Retina (tissue), 1 donor: ENCODE measurements around the gene CCDC28A.

Source experiments
- DNase-seq: peaks from one replicate; pipeline ENCODE4 v3.0.0-alpha.2; 2016

CCDC28A gene

GRCh38 chr6:138796771-138797170 lies 23.2 kb downstream of the CCDC28A start:
- no peak for DNase-seq

DNA sequence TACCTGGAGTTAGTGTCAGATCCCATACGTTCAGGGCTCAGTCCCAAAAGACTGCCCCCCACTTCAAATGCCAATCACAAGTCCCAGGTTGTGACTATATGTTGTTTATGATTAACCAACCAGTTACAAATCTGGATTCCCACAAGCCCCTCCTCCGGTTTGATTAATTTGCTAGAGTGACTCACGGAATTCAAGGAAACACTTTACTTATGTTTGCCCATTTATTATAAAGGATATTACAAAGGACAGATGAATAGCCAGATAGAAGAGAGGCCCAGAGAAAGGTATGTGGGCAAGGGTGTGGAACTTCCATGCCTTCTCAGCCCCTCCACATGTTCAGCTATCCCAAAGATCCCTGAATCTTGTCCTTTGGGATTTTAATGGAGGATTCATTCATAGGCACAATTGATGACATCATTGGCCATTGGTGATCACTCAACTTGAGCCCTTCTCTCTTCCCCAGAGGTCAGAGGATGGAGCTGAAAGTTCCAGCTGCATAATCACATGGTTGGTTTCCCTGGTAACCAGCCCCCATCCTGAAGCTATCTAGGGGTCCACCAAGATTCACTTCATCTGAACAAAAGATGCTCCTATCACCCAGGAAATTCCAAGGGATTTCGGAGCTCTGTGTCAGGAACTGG lies 24.4 kb downstream of the CCDC28A start:
- DNase-seq, result no peak

DNA sequence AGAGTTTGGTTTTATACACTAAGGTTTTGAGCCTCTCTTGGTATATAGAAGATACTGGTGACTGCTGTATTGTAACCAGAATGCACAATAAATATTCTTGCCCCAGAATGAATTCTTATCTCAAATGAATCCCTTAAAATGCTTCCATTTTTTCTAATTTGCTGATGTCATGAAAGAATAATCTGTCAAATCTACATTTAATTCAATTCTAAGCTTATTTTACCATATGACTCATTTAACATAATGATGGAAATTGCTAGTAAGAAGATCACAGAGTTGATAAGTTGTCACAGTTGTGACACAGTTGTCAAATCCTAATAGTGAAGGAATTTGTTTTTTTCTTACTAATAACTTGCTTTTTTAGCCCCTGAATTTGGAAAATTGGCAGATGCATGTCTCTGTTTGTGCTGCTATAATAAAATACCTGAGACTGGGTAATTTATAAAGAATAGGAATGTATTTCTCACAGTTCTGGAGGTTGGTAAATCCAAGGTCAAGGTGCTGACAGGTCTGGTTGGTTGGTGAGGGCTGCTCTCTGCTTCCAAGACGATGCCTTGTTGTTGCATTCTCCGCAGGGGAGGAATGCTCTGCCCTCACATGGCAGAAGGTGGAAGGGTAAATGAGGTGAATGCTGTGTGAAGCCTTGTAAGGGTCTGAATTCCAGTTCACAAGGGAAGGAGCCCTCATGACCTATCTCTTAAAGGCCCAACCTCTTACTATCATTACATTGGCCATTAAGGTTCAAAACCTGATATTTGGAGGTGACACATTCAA lies 27.0 kb downstream of the CCDC28A start:
- DNase-seq, result no peak

DNA sequence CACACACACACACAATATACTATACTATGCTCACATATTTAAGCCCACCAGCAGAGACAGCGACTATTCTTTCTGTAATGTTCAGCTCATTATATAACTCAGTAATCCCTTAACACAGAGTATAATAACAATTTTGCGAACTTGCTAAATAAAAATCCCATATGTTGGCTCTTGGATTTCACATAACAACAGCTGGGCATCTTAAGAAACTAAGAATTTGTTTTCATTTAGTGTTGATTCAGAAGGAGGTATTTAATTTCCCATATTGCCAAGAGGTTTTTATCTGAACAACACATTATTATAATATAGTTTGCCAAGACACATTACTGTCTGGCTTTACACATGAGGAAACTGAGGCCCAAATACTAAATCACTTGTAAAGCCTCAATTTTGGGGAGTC lies 29.8 kb downstream of the CCDC28A start:
- no peak for DNase-seq

GRCh38 chr6:138803861-138804260 lies 30.3 kb downstream of the CCDC28A start:
- DNase-seq, result no peak

DNA sequence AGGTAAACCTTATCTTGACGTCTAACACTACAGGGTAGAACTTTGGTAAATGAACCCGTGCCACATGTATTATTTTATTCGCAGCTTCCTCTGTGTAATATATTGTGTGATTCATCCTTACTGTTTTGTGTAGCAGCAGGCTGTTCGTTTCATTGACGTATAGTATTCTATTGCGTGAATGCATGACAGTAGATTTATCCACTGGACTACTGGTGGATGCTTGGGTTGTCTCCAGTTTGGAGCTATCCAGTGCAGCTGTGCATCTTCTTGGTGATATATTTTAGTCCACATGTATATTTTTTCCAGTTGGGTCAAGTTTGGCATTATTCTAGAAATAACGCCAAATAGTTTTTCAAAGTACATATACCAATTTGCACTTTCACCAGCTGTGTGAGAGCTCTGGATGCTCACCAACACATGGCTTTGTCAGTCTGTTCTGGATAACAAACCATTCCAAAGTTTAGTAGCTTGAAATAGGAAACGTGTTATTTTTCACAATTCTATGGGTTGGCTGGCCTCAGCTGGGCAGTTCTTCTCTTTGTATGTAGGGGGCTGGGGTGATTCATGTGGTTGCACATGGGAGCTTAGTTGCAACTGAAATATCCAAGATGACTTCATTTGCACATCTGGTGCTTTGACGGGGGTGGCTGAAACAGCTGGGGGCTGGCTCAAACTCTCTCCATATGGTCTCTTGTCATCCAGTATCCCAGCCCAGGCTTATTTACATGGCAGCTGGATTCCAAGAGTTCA lies 31.6 kb downstream of the CCDC28A start:
- DNase-seq, result no peak

DNA sequence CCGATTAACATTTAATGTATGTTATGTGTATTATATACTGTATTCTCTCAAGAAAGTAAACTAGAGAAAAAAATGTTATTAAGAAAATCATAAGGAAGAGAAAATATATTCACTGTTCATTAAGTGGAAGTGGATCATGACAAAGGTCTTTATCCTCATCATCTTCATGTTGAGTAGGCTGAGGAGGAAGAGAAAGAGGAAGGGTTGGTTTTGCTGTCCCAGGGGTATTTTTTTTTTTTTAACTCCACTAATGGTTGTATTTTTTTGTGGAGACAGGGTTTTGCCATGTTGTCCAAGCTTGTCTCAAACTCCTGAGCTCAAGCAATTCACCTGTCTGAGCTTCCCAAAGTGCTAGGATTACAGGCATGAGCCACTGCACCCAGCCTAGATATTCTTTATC lies 33.3 kb downstream of the CCDC28A start:
- DNase-seq, result no peak

GRCh38 chr6:138809677-138810076 lies 36.1 kb downstream of the CCDC28A start:
- no peak for DNase-seq

DNA sequence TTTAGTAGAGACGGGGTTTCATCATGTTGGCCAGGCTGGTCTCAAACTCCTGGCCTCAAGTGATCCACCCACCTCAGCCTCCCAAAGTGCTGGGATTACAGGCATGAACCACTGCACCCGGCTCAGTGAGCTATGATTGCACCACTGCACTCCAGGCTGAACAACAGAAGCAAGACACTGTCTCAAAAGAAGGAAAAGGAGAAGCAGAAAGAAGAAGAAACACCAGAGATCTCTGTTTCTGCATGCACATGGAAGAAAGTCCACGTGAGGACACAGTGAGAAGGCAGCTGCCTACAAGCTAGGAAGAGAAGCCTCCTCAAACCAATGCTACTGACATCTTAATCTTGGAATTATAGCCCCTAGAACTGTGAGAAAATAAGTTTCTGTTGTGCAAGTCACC lies 38.3 kb downstream of the CCDC28A start:
- DNase-seq, result no peak

DNA sequence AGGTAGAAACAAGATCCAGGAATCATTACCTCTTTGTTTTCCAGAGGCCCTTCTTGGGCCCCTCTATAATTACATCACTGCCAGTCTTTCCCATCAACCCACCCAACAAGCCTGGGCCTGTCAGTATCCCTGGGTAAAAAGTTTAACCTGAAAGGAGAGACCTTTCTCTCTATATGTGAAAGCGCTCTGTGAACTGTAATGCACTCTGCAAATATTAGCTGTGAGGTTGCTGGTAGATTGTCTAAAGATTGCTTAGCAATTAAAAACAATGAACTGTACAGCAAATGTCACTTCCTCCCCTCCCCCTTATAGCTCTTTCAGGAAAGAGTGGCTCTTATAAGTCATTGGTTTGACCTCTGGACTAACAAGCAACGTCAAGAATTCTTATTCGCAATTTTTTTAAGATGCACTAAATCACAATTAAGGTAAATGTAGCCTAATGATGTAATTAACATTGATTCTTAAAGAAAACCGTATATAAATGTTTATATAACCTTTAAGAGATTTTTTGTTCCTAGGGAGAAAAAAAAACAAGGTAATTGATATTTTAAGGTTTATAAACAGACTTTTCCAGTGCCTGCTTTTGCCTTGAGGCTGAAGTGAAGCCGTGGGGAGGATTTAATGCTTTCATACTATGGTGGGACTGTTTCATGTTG lies 40.7 kb downstream of the CCDC28A start:
- no peak for DNase-seq

GRCh38 chr6:138815221-138815620 lies 41.7 kb downstream of the CCDC28A start:
- no peak for DNase-seq

DNA sequence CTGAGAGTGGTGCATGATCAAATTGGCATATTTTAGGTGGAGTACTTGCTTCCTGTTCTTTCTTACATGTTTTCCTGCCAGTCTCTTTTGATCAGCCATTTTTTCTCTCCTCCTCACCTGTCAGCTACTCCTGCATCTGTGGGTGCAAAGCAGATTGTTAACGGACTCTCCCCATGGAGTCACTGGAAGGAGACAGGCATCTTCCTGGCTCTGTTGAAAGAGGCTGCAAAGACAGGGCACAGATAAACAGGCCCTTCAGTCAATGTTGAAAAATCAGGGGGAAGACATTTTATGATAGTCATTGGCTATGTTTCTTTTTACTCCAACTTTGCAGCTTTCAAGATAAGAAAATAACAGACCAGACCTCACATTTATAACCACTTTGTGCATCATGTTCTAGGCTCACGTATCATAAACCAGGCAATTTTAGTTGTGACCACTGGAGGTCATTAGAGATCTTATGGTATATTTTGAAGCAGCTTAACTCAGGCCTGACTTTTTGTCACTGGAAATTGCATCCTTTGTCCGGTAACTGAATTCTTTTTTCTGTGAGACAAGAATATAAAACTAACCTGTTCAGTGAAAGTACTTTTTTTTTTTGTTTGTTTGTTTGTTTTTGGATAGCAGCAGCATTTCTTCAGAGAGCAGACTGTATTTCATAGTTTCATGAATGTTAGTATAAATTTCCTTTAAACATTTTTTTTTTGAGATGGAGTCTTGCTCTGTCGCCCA lies 42.4 kb downstream of the CCDC28A start:
- DNase-seq, result peak; percentile 54

DNA sequence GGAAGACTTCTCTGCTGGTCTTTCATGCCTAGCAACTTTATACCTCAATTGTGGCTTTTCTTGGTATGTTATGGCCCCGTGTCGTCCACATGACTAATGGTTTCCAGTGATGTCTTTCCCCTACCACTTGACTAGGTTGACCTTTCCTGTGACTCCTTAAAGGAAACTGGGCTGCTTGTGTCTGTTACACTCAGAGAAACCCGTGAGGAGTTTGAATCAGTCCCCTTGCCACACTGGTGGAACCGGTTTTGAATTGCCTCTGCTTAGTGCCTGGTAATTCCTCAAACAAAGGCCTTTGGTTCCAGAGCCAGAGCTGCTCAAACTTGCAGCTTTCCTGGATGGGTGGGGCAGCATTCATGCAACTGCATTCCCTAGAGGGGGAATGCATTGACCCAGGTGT lies 44.2 kb downstream of the CCDC28A start:
- DNase-seq, result no peak

DNA sequence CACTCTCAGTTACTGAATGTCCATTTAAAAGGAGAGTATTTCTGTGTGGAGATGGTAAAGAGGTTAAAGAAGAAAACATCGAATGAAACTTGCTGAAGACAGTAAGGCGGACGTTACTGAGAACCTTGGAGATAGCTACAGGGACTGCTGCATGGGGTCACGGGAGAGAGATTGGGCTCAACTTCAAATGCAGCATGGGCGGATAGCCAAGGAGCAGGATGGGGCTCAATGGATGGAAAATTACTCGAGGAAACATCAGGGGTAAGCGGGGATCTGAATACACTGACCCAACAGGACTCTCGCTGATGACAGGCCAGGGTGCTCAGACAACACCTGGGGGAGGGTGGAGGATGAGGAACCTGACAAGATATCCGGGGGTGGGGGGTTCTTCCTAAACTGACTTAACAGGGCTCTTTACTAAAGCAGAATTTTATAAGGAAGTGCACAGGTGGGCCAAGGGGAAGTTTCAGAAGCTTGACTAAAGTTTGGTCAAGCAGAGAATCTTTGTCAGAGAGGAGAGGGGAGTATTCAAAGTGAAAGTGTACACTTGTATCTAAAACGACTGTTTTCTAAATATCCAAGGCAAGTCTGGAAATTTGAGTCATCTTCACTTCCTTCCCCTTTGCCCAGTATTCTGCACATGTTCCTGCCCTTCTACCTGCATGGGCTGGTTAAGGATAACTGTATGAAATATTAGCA lies 45.1 kb downstream of the CCDC28A start:
- DNase-seq, result no peak

GRCh38 chr6:138821519-138821918 lies 48.0 kb downstream of the CCDC28A start:
- no peak for DNase-seq

DNA sequence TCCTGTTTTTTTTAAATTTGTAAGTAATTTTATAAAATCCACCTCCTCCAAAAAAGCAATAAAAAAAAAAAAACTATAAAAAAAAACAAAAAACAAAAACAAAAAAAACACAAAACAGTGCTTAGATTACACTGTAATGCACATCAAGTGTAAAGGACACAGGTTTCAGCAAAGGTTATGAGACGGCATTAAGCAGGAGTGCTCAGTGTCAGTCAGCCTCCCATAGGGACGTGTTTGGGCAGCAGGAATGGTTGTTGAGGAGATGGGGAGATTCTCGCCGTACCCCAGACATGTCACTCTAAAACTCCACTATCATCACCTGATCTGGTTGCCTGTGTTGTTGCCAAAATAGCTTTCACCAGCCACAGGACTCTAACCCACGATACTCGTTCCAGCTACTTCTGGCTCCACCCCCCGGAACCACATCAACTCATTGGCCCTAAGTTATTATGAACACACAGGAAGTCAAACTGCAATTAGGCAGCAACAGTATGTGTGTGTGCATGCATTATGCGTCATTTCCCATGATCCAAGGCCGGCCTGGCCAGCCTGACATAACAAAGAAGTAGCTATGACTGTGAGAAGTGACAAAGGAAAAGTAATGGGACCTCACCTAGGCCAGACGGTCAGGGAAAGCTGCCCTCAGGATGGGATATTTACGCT lies 51.0 kb downstream of the CCDC28A start:
- no peak for DNase-seq

- DNase-seq, result no peak
These were observed 56.7 kb downstream of the CCDC28A start for GRCh38 chr6:138830248-138830647.

DNA sequence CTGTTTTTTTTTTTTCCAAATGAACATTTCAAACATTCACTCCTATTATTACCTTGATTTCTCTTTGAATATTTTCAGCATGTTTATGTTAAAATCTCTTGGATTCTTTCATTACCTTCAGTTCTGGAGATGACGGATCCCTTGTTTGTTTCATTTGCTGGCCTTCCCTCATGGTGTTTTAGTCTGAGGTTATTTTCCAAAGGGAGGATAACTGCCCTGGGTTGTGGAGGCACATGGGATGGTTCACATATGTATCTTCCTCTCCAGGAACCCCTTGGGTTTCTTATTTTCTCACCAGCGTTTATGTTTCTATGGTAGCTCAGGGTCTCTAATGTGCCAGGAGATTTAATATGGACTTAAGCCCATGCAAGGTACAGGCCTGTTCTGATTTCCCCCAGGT lies 58.6 kb downstream of the CCDC28A start:
- no peak for DNase-seq

DNA sequence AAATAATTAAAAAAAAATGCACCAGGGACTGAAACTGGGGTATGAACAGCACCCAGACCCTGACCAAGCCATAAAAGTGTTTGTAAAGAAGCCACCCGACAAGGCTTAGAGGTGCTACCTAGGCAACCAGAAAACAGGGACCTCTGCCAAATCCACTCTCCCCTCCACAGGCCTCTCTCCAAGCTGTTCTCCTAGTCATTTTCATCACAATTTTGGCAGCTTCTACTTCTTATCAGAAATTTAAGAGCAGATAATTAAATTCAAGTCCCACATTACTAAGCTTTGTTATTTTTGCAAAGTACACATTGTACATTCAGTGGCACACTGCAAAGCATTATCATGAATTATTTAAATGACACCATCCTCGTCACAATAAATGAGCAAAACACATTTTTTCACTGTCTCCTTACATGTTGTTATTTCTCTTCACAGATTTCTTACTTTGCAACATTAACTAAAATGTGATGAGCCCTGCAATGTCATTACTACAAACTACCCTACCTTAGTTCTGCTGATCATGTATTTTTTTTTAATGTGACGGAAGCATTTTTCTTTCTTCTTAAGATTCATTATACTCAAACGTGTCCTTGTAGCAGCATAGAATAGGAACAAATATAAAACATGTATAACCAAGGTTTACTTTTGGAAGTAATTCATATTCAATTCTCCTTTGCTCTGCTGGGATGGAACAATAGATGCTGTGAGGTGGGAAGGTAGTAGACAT lies 60.4 kb downstream of the CCDC28A start:
- DNase-seq, result no peak

DNA sequence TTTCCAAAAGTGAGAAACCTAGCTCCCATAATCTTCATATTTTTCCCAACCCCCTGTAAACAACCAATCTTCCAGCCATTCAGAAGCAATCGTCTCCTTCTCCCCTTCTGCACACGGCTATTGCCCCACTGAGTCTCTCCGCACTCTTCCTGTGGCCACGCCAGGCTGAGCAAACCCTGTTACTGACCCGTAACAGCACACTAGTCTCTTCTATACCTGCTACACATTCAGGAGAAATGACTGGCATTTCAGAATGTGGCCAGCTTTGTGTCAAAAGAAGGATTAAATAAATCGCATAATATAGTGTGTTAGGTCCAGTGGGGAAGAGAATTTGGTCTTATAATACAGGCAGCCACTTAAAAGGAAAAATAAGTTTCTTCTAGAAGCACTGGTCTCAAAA lies 63.7 kb downstream of the CCDC28A start:
- no peak for DNase-seq
